ENCODE results near the gene DHRSX.
"Not testable (repeated sequence)": the region's sequence is repeated elsewhere in the genome, so short reads cannot be mapped to it uniquely, and the experiment has no call there.

The DHRSX gene

GRCh38 chrX:2484721-2485648 is 15.8 kb downstream of the DHRSX start:
- H3K27ac ChIP-seq (ENCODE audit: low read depth, low read length): no peak overlapping the region
- H3K9me2 ChIP-seq (replicated peaks; ENCODE audit: control insufficient read depth, low read length): no peaks in the 10 kb centered on the region
- H3F3A ChIP-seq (ENCODE audit: control insufficient read depth, insufficient read depth): no peaks in the 10 kb centered on the region
- H3K4me2 ChIP-seq (ENCODE audit: low read length): no peak overlapping the region
- no peaks in the 10 kb centered on the region for H3K4me1 ChIP-seq (ENCODE audit: control insufficient read depth, low read length)
- H3K4me3 ChIP-seq (ENCODE audit: low read length): no peak overlapping the region
- TF ChIP-seq, protein P1, sequence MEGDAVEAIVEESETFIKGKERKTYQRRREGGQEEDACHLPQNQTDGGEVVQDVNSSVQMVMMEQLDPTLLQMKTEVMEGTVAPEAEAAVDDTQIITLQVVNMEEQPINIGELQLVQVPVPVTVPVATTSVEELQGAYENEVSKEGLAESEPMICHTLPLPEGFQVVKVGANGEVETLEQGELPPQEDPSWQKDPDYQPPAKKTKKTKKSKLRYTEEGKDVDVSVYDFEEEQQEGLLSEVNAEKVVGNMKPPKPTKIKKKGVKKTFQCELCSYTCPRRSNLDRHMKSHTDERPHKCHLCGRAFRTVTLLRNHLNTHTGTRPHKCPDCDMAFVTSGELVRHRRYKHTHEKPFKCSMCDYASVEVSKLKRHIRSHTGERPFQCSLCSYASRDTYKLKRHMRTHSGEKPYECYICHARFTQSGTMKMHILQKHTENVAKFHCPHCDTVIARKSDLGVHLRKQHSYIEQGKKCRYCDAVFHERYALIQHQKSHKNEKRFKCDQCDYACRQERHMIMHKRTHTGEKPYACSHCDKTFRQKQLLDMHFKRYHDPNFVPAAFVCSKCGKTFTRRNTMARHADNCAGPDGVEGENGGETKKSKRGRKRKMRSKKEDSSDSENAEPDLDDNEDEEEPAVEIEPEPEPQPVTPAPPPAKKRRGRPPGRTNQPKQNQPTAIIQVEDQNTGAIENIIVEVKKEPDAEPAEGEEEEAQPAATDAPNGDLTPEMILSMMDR (IDR thresholded peaks at IDR 0.05; ENCODE audit: low read depth, low read length, poor library complexity, severe bottlenecking): no peak
- TF ChIP-seq EZH2phosphoT487 (IDR thresholded peaks at IDR 0.05; ENCODE audit: borderline replicate concordance, low read length): no peak
- no peaks in the 10 kb centered on the region; the same call in 1 of the 2 replicates for H4K20me1 ChIP-seq (ENCODE audit: control insufficient read depth, insufficient read depth, low read depth, low read length)
- peaks cover 48% of the 10 kb centered on the region for H3K36me3 ChIP-seq (ENCODE audit: control insufficient read depth, low read length)
- H3K9me3 ChIP-seq (ENCODE audit: control insufficient read depth, insufficient read depth, low read length): no peaks in the 10 kb centered on the region
- H3K79me2 ChIP-seq (ENCODE audit: control insufficient read depth, low read length): peaks cover 65% of the 10 kb centered on the region
- no peaks in the 10 kb centered on the region for H3K27me3 ChIP-seq (ENCODE audit: control insufficient read depth, low read length)

DNA sequence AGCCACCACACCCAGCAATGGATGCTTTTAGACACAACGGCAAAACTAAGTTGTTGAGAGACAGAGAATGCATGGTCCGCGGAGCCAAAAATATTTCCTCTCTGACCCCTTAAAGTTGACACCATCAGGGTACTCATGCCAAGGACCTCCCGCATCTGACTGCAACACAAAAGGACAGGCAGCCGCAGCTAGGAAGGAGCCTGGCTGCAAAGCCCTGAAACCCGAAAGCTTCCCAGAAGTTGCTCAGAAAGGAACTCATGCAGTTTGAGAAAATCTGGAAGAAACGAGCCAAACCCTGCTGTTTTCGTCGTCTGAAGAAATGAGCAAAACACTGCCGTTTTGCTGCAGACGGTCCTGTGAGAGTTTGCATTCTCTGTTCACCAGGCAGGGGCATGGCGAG is 16.5 kb downstream of the DHRSX start:
- no peaks in the 10 kb centered on the region for H3K9me2 ChIP-seq (replicated peaks; ENCODE audit: control insufficient read depth, low read length)
- no peaks in the 10 kb centered on the region for H3K9me3 ChIP-seq (ENCODE audit: control insufficient read depth, insufficient read depth, low read length)
- no peak overlapping the region for H3K4me2 ChIP-seq (ENCODE audit: low read length)
- no peak for TF ChIP-seq EZH2phosphoT487 (IDR thresholded peaks at IDR 0.05; ENCODE audit: borderline replicate concordance, low read length)
- TF ChIP-seq, protein P1 (IDR thresholded peaks at IDR 0.05; ENCODE audit: low read depth, low read length, poor library complexity, severe bottlenecking): no peak
- no peak overlapping the region for H3K4me3 ChIP-seq (ENCODE audit: low read length)
- H3K4me1 ChIP-seq (ENCODE audit: control insufficient read depth, low read length): no peaks in the 10 kb centered on the region
- peaks cover 44% of the 10 kb centered on the region for H3K36me3 ChIP-seq (ENCODE audit: control insufficient read depth, low read length)
- no peak overlapping the region for H3K27ac ChIP-seq (ENCODE audit: low read depth, low read length)
- no peaks in the 10 kb centered on the region for H3F3A ChIP-seq (ENCODE audit: control insufficient read depth, insufficient read depth)
- H3K27me3 ChIP-seq (ENCODE audit: control insufficient read depth, low read length): no peaks in the 10 kb centered on the region
- H4K20me1 ChIP-seq (ENCODE audit: control insufficient read depth, insufficient read depth, low read depth, low read length): no peaks in the 10 kb centered on the region; the same call in 1 of the 2 replicates
- peaks cover 67% of the 10 kb centered on the region for H3K79me2 ChIP-seq (ENCODE audit: control insufficient read depth, low read length)

DNA sequence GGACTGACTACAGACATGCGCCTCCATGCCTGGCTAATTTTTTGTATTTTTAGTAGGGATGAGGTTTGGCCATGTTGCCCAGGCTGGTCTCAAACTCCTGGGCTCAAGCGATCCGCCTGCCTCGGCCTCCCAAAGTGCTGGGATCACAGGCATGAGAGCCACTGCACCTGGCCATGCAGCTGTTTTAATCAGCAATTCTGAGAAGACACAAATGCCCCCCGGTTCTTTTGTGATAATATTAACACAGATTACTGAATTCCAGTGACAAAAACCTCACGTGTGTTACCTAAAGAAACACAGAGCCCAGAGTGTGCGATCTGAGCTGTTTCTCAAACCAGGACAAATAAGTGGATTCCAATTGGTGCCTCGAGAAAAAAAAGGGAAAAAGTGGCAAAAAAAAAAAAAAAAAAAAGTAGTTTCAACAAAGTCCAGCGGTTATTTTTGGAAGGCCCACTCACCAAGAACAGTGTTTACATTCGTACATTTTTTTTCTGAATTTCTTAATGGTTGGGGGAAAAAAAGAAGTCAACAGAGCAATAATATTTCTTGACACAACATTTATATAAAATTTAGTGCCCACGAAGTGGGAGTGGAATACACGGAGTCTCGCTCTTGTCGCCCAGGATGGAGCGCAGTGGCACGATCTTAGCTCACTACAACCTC is 17.2 kb downstream of the DHRSX start:
- H3K36me3 ChIP-seq (ENCODE audit: control insufficient read depth, low read length): peaks cover 37% of the 10 kb centered on the region

DNA sequence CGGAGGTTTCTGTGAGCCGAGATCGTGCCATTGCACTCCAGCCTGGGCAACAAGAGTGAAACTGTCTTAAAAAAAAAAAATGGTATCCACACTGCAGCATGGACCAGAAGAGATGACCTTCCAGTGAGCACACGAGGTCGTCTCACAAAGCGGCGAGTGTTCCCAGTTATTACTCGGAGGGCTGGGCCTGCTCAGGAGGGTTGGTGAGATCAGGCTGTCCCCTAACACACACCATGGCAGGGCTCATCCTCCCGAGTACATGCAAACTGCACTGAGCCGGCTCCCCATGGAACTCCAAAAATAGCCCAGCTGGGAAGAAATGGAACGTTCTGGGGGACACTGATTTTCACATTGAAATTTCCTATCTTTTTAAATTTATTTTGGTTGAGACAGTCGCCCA is 19.2 kb downstream of the DHRSX start:
- not testable (repeated sequence) for H3K27me3 ChIP-seq (ENCODE audit: control insufficient read depth, low read length); H3K4me1 ChIP-seq (ENCODE audit: control insufficient read depth, low read length); H3K9me3 ChIP-seq (ENCODE audit: control insufficient read depth, insufficient read depth, low read length); H3K9me2 ChIP-seq (replicated peaks; ENCODE audit: control insufficient read depth, low read length); H3K4me2 ChIP-seq (ENCODE audit: low read length); H3K4me3 ChIP-seq (ENCODE audit: low read length); H3K27ac ChIP-seq (ENCODE audit: low read depth, low read length); H3F3A ChIP-seq (ENCODE audit: control insufficient read depth, insufficient read depth); H4K20me1 ChIP-seq (ENCODE audit: control insufficient read depth, insufficient read depth, low read depth, low read length)
- Histone ChIP-seq H3K36me3 (ENCODE audit: control insufficient read depth, low read length) (peaks cover 17% of the 10 kb centered on the region), H3K79me2 (ENCODE audit: control insufficient read depth, low read length) (peaks cover 65% of the 10 kb centered on the region)

More for the DNA sequence above, 17.2 kb downstream of the DHRSX start:
- no peak overlapping the region for H3K4me3 ChIP-seq (ENCODE audit: low read length)
- H3K27ac ChIP-seq (ENCODE audit: low read depth, low read length): no peak overlapping the region
- peaks cover 67% of the 10 kb centered on the region for H3K79me2 ChIP-seq (ENCODE audit: control insufficient read depth, low read length)
- no peaks in the 10 kb centered on the region for H3K9me2 ChIP-seq (replicated peaks; ENCODE audit: control insufficient read depth, low read length)
- no peaks in the 10 kb centered on the region for H3K9me3 ChIP-seq (ENCODE audit: control insufficient read depth, insufficient read depth, low read length)
- no peaks in the 10 kb centered on the region for H3K4me1 ChIP-seq (ENCODE audit: control insufficient read depth, low read length)
- H3K27me3 ChIP-seq (ENCODE audit: control insufficient read depth, low read length): no peaks in the 10 kb centered on the region
- no peaks in the 10 kb centered on the region for H3F3A ChIP-seq (ENCODE audit: control insufficient read depth, insufficient read depth)
- peaks cover 3% of the 10 kb centered on the region; the same call in 1 of the 2 replicates for H4K20me1 ChIP-seq (ENCODE audit: control insufficient read depth, insufficient read depth, low read depth, low read length)
- H3K4me2 ChIP-seq (ENCODE audit: low read length): no peak overlapping the region
- TF ChIP-seq EZH2phosphoT487 (IDR thresholded peaks at IDR 0.05; ENCODE audit: borderline replicate concordance, low read length): no peak
- TF ChIP-seq, protein P1 (IDR thresholded peaks at IDR 0.05; ENCODE audit: low read depth, low read length, poor library complexity, severe bottlenecking): no peak

- H3K27me3 ChIP-seq (ENCODE audit: control insufficient read depth, low read length); H3K4me3 ChIP-seq (ENCODE audit: low read length); H3K4me2 ChIP-seq (ENCODE audit: low read length); H3F3A ChIP-seq (ENCODE audit: control insufficient read depth, insufficient read depth); H4K20me1 ChIP-seq (ENCODE audit: control insufficient read depth, insufficient read depth, low read depth, low read length); H3K27ac ChIP-seq (ENCODE audit: low read depth, low read length); H3K9me2 ChIP-seq (replicated peaks; ENCODE audit: control insufficient read depth, low read length); H3K9me3 ChIP-seq (ENCODE audit: control insufficient read depth, insufficient read depth, low read length); H3K4me1 ChIP-seq (ENCODE audit: control insufficient read depth, low read length): not testable (repeated sequence)
- peaks cover 10% of the 10 kb centered on the region; the same call in 1 of the 2 replicates for H3K36me3 ChIP-seq (ENCODE audit: control insufficient read depth, low read length)
- H3K79me2 ChIP-seq (ENCODE audit: control insufficient read depth, low read length): peaks cover 67% of the 10 kb centered on the region
Measured at GRCh38 chrX:2479982-2480381, 20.8 kb downstream of the DHRSX start.
